GM21786 (cell line): Measurements from ENCODE around the gene ZMIZ1.

ENCODE experiments used
- ATAC-seq: cut with Tn5 transposase; IDR thresholded peaks from one replicate; pipeline ENCODE4 v1.9.1; 2021; ENCODE audit not compliant: unreplicated experiment

ZMIZ1 gene

DNA sequence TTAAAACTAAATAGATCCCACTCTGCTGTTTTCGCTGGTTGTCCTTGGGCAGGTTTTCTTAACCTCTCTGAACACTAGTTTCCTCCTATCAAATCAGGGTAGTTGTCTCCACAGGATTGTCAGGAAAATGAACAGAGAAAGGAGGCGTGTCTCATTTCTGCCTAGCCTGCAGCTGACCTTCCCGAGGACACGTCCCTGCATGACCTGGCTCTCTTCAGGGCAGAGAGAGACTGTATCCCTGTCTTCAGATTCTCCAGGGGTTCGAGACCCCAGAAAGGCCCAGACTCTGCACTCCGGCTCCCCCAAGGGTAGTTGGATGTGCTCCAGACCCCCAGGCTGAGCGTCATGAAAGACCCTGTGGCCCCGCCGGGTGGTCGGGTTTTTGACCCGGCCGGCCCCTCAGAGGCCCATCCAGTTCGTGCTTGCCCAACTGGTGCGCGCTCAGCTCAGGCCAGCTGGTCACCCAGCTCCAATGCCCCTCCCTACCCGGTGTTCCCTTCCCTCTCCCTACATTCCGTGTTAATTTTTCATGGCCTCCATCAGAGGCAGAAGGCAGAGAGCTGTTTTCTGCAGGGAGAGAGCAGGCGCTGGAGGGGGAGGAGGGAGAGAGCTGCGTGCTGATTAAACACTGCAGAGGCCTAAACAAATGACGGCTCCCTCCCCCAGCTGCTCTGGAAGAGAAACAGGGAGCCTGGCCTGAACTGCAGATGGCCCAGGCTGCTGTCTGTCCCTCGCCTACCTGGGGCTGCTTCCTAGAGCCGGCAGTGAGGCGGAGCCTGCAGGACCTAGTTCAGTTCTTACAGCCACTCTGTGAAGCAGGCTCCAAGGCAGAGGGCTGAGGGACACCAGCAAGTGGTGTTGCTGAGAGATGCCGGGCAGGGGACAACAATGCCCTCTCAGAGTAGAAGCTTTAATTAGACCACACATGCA is 192.3 kb downstream of the ZMIZ1 start:
- no peak for ATAC-seq

DNA sequence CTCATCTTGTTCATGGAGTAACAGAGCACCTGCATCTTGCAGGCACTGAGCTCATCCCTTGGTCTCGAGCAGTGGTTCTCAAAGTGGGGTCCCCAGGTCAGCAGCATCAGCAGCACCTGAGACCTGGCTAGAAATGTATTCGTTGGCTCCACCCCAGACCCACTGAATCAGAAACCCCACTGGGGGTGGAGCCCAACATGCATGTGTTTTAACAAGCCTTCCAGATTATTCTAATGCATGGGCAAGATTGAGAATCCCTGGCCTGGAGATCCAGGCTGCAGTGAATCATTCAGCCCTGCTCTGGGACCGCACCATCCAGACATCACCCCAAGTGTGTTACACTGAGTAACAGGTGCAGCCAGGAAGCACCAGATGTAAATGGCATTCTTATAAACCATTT is 193.4 kb downstream of the ZMIZ1 start:
- ATAC-seq, result no peak

DNA sequence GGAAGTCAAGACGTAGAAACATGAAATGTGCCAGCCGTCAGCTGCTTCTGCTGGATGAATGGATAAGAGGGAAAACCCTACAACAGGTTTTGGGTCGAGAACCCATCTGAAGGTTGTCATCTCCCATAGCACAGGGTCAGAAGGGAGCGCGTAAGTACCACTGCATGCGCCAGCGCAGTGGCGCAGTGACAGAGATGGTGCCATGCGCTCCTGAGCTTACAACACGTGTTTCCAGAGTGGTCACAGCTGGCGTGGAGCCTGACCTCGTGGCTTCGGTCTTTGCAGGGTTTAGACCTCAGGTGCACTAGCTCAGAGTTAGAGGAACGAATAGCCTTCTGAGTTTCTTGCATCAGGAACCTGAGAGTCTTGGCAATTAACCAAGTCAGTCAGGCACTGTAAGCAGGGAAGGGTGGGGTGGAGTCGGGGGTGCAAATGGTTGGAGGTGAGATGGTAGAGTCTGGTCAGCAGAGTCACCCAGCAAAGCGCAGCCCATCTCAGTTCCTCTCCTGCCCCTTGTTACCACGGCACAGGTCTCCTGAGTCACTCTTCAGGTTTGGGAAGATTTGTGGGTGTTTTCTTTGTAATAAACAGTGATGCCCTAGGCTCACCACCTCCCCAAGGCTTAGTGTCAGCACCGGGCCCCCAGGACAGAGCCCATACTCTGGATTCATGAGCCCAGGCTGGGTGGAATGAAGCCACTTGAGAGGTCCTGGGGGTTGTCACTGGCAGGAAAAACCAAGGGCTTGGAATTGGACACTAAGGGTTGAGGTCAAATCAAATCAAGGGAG is 194.4 kb downstream of the ZMIZ1 start:
- ATAC-seq, result no peak

DNA sequence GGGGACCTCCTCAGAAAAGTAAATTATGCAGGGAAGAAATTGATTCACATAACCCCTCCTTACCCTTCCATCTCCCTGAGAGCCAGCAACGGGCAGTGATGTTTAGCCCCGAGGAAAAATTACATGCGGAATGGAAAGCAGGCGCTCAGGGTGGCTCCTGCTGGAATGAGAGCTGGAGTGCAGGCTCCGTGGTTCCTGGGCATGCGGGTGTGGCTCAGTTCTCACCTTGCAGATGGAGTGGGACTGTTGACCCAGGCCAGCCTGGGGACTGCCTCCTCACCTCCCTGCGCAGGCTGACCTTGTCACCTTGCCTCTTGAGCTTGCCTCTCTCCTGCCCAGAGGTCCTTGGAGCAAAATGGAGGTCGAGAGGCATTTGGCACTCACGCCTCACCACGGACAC is 195.2 kb downstream of the ZMIZ1 start:
- no peak for ATAC-seq

DNA sequence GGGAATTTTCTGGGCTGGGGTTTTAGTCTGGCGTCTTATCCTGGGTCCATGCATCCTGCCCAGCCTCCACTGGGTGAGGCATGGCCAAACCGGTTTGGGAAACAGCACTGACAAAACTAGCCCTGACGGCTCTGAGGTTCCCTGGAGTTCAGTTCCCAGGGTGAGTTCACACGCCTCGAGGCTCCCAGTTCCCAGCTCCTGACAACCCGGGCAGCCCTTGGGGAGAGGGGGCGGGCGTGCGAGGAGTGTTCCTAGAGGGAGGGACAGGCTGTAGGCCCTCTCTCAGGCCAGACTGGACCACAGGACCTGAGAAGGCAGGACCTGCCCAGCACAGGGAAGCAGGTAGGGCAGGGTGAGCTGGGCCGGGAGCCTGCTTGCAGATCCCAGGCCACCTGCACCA is 196.2 kb downstream of the ZMIZ1 start:
- ATAC-seq, result no peak

DNA sequence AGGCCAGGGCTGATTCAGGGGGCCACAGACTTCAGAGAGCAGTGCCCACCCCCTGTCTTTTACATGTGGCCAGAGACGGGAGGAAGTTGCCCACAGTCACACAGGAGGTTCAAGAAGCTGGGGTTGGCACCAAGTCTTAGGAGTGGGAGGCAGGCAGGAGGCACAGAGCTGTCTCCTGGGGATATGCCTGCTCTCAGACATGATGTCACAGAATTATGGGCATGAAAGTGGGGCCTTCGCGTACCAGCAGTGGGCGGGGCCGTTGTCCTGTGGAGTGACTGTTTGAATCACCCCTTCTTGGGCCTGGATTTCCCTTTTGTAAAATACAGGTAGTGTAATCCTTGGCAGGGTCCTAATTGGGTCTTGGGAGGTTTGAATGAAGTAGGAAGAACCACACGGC is 197.3 kb downstream of the ZMIZ1 start:
- ATAC-seq, result peak; percentile 34

DNA sequence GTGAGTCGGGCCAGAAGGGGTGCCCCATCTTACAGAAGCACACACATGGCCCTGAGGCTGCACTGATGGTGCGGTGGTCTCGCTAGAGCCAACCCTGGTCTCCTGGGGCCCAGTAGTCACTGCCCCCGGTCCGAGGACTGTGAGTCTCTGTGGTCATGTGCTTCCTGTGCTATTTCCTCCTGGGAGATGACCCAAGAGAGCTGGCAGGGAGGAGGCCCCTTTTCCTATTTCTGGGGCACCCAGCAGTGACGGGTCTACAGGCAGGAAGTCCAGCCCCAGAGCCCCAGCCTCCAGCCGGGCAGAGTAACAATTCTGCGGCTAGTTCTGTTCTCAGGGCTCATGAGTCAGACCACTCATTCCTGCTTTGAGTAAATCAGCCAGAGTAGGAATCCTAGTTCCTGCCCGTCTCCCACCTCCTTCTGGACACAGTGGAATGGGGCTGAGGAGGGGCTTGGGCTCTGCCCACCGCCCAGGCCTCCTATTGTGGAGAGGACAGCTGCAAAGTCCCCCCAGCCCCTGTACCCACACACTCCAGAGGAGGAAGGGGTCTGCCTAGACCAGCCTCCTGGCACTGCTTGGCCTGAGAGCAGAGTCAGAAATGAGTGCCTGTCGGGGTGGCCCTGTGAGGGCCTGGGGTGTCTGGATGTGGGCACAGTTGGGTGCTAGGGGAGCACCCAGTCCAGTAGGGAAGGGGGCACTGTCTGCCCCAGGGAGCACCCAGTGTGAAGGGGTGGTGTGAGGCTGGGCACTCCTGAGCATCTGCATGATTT is 198.0 kb downstream of the ZMIZ1 start:
- peak; percentile 78 for ATAC-seq

DNA sequence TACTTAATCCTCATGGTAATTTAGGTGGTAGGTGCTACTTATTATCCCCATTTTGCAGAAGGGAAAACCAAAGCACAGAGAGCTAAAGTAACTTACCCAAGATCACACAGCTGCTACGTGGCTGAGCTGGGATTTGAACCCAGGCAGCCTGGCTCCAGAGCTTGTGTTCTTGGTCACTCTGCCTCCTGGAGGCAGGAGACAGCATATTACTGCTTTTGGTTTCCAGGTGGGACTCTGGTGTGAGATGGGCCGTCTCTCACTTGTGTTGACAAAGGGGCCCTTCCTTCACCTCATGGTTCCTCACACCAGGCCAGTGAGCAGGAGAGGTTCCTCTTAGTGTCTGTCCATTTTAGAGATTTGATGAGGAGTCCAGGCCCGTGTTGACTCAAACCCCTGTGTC is 198.7 kb downstream of the ZMIZ1 start:
- ATAC-seq, result no peak

DNA sequence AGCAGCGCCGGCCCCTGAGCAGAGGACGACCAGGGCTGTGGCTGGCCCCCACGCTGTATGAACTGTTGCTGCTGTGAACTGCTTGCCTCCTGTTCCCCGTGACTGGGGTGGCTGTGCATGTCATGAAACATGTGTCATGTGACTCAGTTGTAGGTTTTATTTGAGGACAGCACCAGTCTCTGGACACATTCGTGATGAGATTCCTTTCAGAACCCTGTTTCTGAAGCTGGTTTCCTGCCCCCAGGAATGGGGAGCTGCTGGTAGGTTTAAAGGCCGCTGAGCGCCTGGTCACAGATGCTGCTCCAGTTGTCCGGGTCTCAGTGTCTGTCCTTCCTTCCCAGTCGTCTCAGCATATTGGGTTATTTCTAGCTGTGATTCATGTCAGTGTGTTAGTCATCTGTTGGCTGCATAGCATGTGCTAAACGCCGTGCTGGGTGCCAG is 199.4 kb downstream of the ZMIZ1 start:
- no peak for ATAC-seq

DNA sequence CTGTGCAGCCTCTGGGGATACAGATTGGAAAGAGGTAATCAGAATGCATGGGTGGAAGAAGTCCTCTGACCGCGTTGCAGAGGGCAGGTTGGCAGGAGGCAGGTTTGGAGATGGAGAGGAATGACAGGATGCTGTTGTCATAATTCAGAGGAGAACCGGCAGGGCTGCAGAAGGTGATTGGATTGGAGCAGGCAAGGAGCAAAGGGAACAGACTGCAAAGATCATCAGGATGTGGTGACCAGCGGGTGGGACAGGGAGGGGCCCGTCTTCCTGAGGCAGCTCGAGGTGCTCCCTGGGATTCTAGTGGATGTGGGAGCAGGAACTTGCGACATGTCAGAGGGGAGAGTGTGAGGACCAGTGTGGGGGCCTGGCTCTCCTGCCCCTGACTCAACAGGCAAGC is 200.0 kb downstream of the ZMIZ1 start:
- no peak for ATAC-seq

DNA sequence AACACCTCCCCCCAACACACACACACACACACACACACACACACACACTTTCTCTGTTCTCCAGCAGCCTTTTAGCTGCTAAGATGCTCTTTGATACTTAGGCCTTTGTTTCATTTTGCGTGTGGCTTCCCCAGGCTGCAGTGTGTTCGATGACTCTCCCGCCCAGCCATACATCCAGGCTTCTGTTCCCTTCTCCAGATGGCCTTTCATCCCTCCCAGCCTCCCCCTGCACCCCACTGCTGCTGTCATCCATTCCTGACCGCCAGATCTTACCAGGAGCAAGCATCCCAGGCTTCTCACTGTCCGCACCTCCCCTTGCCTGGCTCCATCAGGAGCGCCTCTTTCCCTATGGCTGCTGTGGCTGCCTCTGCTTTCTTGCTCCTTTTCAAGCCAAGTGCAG is 200.7 kb downstream of the ZMIZ1 start:
- no peak for ATAC-seq

DNA sequence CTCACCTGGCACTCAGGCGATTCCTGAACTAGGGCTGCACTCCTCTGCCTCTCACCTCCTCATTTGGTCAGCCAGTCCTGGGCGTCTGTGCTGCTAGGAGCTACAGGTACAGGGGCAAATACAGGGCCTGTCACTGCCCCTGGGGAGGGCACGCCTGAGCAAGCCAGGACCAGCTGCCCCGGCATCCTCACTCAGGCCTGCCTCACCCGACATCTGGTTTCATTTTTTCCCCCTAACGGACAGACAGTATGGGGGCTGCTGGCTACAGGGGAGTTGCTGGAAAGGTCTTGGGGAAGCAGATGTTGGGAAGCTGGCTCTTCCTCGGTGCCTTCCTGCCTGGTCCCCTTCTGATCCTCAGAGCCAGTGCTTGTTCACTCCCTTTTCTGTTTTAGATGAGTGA is 201.2 kb downstream of the ZMIZ1 start:
- no peak for ATAC-seq

DNA sequence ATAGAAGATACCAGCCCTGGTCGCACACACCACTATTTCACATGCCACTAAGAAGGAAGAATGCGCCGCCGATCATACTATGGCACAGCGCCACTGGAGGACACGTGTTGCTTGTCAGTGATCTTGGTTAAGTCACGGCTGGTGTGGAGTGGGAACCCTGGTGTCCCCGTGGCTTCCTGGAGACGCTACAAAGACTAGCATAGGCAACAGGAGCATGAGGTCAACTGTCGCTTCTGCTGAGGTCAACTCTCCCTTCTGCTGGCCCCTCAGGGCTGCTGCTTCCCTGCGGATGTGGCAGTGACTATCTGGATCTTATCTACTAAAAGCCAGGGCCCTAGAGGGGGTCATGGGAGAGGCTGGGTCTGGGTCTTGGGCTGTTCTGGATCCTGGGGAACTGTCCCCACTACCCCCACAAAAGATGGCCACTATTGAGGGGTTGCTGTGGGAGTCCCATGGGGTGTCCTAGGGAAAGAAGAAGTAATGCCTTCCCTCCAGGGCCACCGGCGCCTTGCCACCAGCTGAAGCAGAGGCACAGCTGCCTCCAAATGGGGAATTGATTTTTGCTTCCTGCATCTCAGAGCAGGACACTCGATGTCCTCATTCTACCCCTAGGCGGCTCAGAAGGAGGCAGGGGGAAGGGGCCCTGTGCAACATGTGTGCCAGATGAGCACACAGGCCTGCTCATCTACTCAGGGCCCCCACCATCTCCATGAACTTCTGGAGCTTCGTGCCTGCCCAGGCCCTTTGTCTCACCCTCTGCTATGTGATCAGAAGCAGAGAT is 201.9 kb downstream of the ZMIZ1 start:
- no peak for ATAC-seq

DNA sequence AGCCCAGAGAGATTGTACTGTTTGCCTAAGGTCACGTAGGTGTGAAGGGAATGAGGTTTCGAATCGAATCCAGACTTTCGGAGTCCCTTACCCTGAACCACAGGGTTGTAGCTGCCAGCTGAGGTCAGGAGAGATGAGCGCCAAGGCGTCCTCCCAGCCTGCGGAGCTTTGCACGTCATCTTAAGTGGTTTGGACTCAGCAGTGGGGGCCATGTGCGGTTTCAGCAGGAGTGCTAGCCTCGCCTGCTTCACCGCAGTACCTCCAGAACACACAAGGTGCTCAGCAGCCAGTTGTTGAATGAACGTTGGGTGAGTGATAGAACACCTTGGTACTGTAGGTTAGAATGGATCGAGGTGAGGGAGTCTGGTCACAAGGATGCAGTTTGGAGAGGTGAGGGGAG is 203.6 kb downstream of the ZMIZ1 start:
- ATAC-seq, result no peak

DNA sequence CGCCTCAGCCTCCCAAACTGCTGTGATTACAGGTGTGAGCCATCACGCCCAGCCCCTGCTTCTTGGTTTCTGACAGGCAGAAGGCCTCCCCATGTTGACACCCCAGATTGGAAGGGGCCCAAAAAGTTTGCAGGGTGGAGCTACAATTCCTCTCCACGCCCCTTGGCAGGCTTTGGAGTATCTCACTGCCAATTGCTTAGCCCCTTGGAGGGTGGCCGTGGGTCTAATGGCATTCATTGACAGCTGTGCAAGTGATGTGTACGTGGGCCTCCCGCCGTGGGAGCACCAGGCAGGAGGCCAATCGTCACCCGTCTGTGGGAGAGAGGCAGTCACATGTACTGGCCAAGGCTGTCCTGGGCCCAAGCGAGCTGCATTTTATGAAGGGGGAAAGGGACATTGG is 204.8 kb downstream of the ZMIZ1 start:
- ATAC-seq, result no peak

DNA sequence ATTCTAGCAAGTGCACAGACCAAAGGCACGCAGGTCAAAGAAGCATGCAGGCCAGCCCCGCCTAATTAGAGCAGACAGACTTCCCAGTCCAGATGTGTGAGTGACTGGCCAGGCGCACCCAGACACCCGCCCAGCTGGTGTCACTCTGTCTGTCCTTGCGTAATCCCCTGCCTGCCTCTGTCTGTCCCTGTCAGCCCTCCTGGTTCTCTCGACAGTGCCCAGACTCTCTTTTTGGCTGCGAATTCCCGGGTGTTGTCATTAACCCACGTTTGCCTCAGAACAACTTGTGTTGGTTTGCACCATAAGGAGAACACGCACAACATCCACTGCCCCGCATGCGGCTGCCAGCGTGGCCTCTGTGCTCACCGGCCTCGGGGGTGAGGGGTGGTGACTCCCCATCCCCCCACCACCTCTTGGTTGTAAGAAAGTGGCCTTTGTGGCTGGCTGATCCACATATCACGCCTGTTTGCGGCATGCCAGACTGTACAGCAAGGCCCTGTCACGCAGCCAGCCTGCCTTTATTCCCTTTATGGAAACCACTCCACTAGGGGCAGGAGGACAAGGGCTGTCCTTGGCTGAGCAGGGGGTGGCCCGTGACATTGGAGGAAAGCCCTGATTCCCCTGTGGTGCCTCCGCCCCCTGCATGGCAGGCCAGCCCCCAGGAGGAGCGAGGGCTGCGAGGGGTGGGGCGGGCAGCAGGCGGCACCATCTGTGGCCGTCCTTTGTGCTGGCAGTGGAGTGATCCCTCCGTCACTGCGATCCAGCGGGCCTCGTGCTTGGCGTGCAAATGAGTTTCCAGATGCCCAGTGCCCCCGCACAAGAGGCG is 205.7 kb downstream of the ZMIZ1 start:
- ATAC-seq, result no peak

DNA sequence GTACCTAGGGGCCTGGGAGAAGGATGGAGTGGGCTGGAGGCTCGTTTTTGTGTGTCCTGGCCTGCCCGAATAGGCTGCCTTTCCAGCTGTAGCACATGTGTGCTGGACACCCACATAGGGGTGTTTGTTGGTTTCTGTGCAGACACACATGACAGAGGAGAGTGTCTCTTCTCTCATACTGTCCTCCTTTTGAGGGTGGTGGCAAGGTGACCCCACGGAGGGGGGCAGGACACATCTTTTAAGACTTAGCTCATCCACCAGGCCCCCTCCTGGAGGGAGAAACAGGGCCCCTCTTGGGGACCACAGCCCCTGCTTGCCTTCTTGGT is 206.3 kb downstream of the ZMIZ1 start:
- no peak for ATAC-seq

DNA sequence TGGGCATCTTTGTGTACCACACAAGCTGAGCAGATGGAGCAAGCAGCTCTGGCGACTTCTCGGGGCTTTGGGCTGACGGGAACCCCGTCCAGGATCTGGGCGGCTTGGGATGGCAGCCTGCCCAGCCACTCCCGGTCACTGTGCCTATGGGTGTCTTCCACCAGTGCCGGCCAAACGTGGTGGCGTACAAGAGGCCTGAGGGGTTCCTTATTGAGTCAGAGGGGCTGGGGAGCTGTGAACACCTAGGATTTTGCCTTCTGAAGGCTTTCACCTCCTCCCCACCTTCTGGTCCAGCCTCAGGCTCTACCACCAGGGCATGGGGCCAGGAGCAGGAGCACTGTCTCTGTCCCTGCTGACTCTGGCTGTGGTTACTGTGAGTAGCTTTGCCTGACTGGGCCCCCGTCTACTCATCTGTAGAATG is 206.7 kb downstream of the ZMIZ1 start:
- no peak for ATAC-seq

DNA sequence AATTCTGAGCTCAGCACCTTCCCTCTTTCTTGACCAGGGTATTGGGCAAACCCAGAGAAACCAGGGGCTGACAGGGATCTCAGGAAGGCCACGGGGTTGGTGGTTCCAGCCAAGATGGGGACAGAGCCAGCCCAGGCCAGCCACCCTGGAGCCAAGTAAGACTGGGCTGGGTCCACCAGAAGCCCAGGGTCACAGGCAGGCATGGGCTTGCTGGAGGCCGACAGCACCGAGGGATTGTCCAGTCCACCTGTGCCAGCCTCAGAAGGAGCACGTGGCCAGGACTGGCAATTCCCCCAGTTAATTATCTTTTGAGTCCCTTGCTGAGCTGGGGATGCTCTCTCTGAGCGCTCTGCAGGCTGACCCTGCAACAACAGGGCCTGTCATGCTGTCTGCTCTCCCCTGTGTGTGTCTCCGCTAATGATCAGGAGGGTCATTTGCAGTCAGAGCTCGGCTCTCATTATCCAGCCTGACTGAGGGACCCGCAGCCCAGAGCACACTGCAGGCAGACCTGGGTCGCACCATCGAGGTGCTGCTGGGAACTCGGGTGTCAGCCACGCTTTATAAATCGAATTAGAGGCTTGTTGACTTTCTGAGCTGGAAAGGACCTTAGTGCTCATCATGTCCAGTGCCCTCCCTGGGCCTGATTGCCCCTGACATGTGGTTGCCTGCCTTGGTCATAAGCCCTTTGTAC is 209.0 kb downstream of the ZMIZ1 start:
- no peak for ATAC-seq
